ENCODE data around the gene MLLT10.
"Not testable (repeated sequence)": the region's sequence is repeated elsewhere in the genome, so short reads cannot be mapped to it uniquely, and the experiment has no call there.

GRCh38 chr10:21540701-21541100, 6.7 kb downstream of the MLLT10 start:
- not testable (repeated sequence) for TF ChIP-seq CTCF (conservative IDR thresholded peaks at IDR 0.05); EZH2 (IDR thresholded peaks at IDR 0.05; ENCODE audit: low read depth)

Data from PC-9 (cell line).